Measurements from ENCODE around the gene CFAP68.
"Not testable (repeated sequence)": the region's sequence is repeated elsewhere in the genome, so short reads cannot be mapped to it uniquely, and the experiment has no call there.

CFAP68 gene

GRCh38 chr11:111917312-111917711 is 38.0 kb downstream of the CFAP68 start:
- DNase-seq (ENCODE audit: low read depth in 2 of 2, low spot score in 1 of 2) = no peak

- no peak for DNase-seq (ENCODE audit: low read depth in 2 of 2, low spot score in 1 of 2)
These were observed 38.4 kb downstream of the CFAP68 start for GRCh38 chr11:111917788-111918187.

DNA sequence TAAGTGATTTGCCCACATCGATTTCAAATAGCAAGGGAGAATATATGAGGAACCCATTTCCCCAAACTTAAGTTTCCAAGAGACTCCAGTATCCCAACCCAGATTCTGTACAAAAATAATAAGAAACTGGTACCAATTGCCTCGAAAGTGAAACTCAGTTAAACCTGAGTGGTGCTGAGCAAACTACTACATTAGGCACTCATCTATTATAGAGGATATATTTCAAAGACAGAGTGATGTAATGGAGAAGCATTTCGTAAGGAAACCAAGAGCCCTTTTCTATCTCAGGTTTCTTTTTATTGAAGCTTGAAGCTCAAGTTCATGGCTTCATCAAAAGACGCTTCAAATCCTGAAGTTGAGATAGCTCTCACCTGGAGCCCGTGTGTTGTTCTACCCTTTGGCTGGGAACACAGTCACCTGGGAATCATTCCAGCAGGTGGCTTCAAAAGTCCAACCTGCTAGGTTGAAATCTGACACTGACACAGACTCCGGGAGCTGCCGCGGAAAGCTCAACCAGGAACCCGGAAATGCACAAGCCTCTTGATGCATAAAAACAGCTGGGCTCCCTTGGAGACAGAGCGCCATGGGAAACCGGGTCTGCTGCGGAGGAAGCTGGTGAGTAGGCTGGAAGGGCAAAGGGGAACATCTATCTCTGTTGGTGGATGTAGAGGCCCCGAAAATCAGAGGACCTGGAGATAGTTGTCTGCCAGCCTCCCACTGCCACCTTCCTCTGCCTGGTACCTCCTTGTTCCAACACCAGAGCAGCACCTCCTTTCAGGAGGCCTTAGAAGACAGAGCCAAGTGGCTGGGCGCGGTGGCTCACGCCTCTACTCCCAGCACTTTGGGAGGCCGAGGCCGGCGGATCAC is 39.3 kb downstream of the CFAP68 start, which contains the start of gene C11orf52:
Gene C11orf52, plus strand, starts transcription at position 524 of the 867 bp plus-strand sequence. Its CDS starts 60 bp downstream, at position 584.
- no peak for DNase-seq (ENCODE audit: low read depth in 2 of 2, low spot score in 1 of 2)

GRCh38 chr11:111920908-111921307 is 41.6 kb downstream of the CFAP68 start:
- DNase-seq (ENCODE audit: low read depth in 2 of 2, low spot score in 1 of 2) = no peak

DNA sequence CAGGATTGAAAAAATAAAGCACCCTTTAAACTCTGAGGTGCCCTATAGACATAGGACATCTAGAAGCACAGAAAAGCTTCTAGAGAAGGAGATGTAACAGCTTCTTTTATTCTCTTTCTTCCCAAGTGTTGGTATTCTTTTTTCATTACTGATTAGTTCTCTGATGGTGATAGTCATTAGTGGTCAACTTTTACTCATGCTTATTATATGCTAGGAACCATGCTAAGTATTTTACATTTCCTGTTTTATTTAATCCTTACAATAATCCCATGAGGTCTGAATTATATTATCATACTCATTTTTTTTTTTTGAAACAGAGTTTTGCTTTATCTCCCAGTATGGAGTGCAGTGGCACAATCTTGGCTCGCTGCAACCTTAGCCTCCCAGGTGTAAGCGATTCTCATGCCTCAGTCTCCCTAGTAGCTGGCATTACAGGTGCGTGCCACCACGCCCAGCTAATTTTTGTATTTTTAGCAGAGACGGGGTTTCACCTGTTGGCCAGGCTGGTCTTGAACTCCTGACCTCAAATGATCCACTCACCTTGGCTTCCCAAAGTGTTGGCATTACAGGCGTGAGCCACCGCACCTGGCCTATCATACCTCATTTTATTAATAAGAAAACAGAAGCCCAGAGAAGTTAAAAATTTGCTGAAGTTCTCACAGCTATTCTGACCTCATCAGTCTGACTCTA is 42.3 kb downstream of the CFAP68 start:
- DNase-seq (ENCODE audit: low read depth in 2 of 2, low spot score in 1 of 2) = no peak

DNA sequence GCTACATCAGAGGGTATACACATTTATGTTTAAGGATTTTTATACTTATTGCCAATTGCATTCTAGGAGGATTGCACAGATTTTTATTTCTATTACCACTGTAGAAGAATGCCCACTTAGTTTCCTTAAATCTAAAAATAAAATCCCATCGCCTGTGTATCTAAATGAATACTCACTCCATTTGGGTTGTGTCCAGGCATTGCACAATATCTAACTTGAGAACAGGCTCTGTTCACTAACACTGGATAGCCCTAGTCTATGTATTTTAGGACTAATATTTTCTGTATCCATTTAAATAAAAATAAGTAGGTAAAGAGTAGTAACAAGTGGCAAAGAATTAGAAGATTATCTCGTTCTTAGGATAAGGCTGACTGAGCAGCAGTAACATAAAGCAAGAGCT is 43.5 kb downstream of the CFAP68 start:
- DNase-seq (ENCODE audit: low read depth in 2 of 2, low spot score in 1 of 2) = no peak

DNA sequence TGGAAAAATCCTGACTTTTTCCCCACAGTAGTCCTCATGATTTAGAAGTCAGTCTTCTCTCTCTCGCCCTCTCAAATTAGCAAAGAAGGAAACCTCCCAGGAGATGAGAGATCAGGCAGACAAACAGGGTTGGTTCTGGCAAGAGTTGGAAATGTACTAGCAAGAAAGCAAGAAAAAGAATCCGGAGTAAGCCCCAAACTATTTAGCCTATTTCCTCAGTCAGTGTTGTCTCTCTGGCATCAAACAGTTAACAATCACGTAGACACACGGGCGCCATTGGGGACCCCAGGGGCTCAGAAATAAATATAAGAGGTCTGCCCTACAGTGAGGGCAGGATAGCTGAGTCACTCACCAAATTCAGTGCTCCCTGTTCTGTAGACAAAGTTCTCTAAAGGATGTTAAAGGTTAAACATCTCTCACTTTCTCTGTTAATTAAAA is 44.0 kb downstream of the CFAP68 start:
- DNase-seq (ENCODE audit: low read depth in 2 of 2, low spot score in 1 of 2) = no peak

DNA sequence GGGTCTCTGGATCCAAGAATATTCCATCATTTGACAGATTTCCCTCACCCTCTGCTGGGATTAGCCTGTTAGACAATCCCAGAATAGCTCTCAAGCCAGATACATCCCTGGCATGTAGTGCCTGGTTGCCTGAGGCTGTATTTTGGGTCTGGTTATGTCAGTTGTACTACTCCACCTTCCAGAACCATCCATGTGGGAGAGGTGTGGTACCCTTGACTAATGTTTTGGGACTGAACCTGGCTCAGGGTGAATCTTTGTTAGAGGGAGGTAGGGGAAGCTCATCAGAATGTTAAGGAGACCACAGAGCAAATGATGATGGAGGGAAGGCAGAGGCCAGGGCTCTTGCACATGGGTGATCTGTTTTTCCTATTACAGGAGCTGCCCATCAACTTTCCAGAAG is 44.6 kb downstream of the CFAP68 start:
- DNase-seq (ENCODE audit: low read depth in 2 of 2, low spot score in 1 of 2) = no peak

- no peak for DNase-seq (ENCODE audit: low read depth in 2 of 2, low spot score in 1 of 2)
These were observed 46.6 kb downstream of the CFAP68 start for GRCh38 chr11:111925953-111926352.

GRCh38 chr11:111926505-111927391 is 47.4 kb downstream of the CFAP68 start:
- peak; percentile 81 to 86 for DNase-seq (ENCODE audit: low read depth in 2 of 2, low spot score in 1 of 2)

GRCh38 chr11:111930472-111930871 is 51.1 kb downstream of the CFAP68 start:
- DNase-seq (ENCODE audit: low read depth in 2 of 2, low spot score in 1 of 2) = no peak

DNA sequence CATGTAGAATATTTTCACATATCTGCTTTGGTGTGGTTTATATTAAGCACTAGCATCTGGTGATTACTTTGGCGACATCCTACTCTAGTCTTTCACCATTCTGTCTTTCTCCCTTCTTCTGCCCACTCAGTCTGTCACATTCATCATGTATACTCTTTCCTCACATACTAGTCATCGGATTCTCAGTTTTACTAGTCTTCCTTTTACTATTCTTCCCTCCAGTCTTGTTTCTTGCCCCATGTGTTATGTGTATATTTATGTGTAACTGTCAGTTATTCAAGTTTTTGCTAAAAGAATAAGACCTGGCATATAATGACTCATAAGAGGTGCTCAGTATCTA is 53.2 kb downstream of the CFAP68 start:
- no peak for DNase-seq (ENCODE audit: low read depth in 2 of 2, low spot score in 1 of 2)

DNA sequence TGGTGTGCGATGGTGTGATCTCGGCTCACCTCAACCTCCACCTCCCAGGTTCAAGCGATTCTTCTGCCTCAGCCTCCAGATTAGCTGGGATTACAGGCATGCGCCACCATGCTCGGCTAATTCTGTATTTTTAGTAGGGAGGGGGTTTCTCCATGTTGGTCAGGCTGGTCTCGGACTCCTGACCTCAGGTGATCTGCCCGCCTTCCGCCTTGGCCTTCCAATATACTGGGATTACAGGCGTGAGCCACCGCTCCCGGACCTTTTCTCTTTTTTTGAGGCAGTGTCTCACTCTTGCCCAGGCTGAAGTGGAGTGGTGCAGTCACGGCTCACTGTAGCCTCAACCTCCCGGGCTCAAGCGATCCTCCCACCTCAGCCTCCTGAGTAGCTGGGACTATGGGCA is 53.8 kb downstream of the CFAP68 start:
- DNase-seq (ENCODE audit: low read depth in 2 of 2, low spot score in 1 of 2) = not testable (repeated sequence)

- no peak for DNase-seq (ENCODE audit: low read depth in 2 of 2, low spot score in 1 of 2)
These were observed 54.5 kb downstream of the CFAP68 start for GRCh38 chr11:111933872-111934271.

GRCh38 chr11:111934306-111934705 is 55.0 kb downstream of the CFAP68 start:
- no peak for DNase-seq (ENCODE audit: low read depth in 2 of 2, low spot score in 1 of 2)

Measured in stimulated activated CD8-positive, alpha-beta memory T cell treated with anti-CD3 and anti-CD28 coated beads, Interleukin-4, amount 100 ng/mL, for 1 hour (primary cell).